H9 (cell line): ENCODE results near the gene P2RY14. TPM values are rescaled to one million over a fixed set of nuclear protein-coding genes. Genes with fewer than 3 reads are reported as not detected.

ENCODE experiments used
- DNase-seq: peaks from one replicate; pipeline ENCODE4 v3.0.0-alpha.2; 2017
- H2AFZ ChIP-seq: one replicate; pipeline ENCODE4 v1.6.1; 2013; ENCODE audit warnings: mild to moderate bottlenecking, low read length, control low read depth, moderate library complexity
- H2AK5ac ChIP-seq: 2 replicates; pipeline ENCODE4 v1.6.1; 2013; ENCODE audit warnings: low read length, control low read depth, mixed read lengths; ENCODE audit not compliant: insufficient read length
- H2BK120ac ChIP-seq: one replicate; pipeline ENCODE4 v1.6.1; 2013; ENCODE audit warnings: low read depth, mild to moderate bottlenecking, low read length, control low read depth, inconsistent platforms; ENCODE audit not compliant: poor library complexity, severe bottlenecking
- H2BK12ac ChIP-seq: 2 replicates; pipeline ENCODE4 v1.6.1; 2013; ENCODE audit warnings: low read length, control low read depth, mixed read lengths, low read depth; ENCODE audit not compliant: insufficient read length
- H2BK15ac ChIP-seq: 2 replicates; pipeline ENCODE4 v1.6.1; 2013; ENCODE audit warnings: low read depth, low read length, control low read depth
- H2BK20ac ChIP-seq: one replicate; pipeline ENCODE4 v1.6.1; 2013; ENCODE audit warnings: low read depth, mild to moderate bottlenecking, low read length, control low read depth, inconsistent platforms; ENCODE audit not compliant: poor library complexity, severe bottlenecking
- H2BK5ac ChIP-seq: 2 replicates; pipeline ENCODE4 v1.6.1; 2013; ENCODE audit warnings: low read length, control low read depth, mixed read lengths; ENCODE audit not compliant: insufficient read length
- H3K14ac ChIP-seq: 2 replicates; pipeline ENCODE4 v1.6.1; 2013; ENCODE audit warnings: low read length, control low read depth; ENCODE audit not compliant: insufficient read depth
- H3K18ac ChIP-seq: 2 replicates; pipeline ENCODE4 v1.6.1; 2013; ENCODE audit warnings: low read depth, mild to moderate bottlenecking, mixed read lengths, low read length, control low read depth; ENCODE audit not compliant: insufficient read length
- H3K23ac ChIP-seq: 2 replicates; pipeline ENCODE4 v1.6.1; 2013; ENCODE audit warnings: low read length, control low read depth, mixed read lengths, low read depth; ENCODE audit not compliant: insufficient read length
- H3K23me2 ChIP-seq: 2 replicates; pipeline ENCODE4 v1.6.1; 2013; ENCODE audit warnings: low read depth, mild to moderate bottlenecking, mixed read lengths, low read length, control low read depth; ENCODE audit not compliant: insufficient read length, poor library complexity, severe bottlenecking
- H3K27ac ChIP-seq: 2 replicates; pipeline ENCODE4 v1.5.1; 2013; ENCODE audit warnings: low read length, control low read depth, mixed read lengths, low read depth; ENCODE audit not compliant: insufficient read length
- H3K27me3 ChIP-seq: 2 replicates; pipeline ENCODE4 v1.6.1; 2013; ENCODE audit warnings: low read length, control low read depth, inconsistent platforms; ENCODE audit not compliant: insufficient read depth
- H3K4ac ChIP-seq: 2 replicates; pipeline ENCODE4 v1.6.1; 2013; ENCODE audit warnings: low read depth, mild to moderate bottlenecking, control low read depth, inconsistent platforms, low read length, moderate library complexity
- H3K4me1 ChIP-seq: 2 replicates; pipeline ENCODE4 v1.6.1; 2013; ENCODE audit warnings: low read length, control low read depth, inconsistent platforms; ENCODE audit not compliant: insufficient read depth
- H3K4me2 ChIP-seq: 2 replicates; pipeline ENCODE4 v1.6.1; 2013; ENCODE audit warnings: low read length, control low read depth, mixed read lengths; ENCODE audit not compliant: insufficient read length, insufficient read depth
- H3K56ac ChIP-seq: 2 replicates; pipeline ENCODE4 v1.6.1; 2013; ENCODE audit warnings: low read depth, mild to moderate bottlenecking, mixed read lengths, low read length, control low read depth; ENCODE audit not compliant: insufficient read length
- H3K79me1 ChIP-seq: 2 replicates; pipeline ENCODE4 v1.6.1; 2013; ENCODE audit warnings: low read depth, mild to moderate bottlenecking, moderate library complexity, low read length, control low read depth, inconsistent platforms; ENCODE audit not compliant: insufficient read depth, poor library complexity, severe bottlenecking
- H3K79me2 ChIP-seq: 2 replicates; pipeline ENCODE4 v1.6.1; 2013; ENCODE audit warnings: low read length, control low read depth, inconsistent platforms; ENCODE audit not compliant: insufficient read depth
- H3K9ac ChIP-seq: 2 replicates; pipeline ENCODE4 v1.6.1; 2013; ENCODE audit warnings: low read length, control low read depth, mixed read lengths; ENCODE audit not compliant: insufficient read length; ENCODE audit errors: extremely low read depth
- H3K9me3 ChIP-seq: one replicate; pipeline ENCODE4 v1.6.1; 2013; ENCODE audit warnings: low read depth, low read length, inconsistent platforms; ENCODE audit not compliant: control insufficient read depth
- H3T11ph ChIP-seq: one replicate; pipeline ENCODE4 v1.6.1; 2013; ENCODE audit warnings: mild to moderate bottlenecking, low read length, control low read depth, inconsistent platforms
- H4K20me1 ChIP-seq: one replicate; pipeline ENCODE4 v1.6.1; 2013; ENCODE audit not compliant: control insufficient read depth, insufficient read length, insufficient read depth
- H4K5ac ChIP-seq: 2 replicates; pipeline ENCODE4 v1.6.1; 2013; ENCODE audit warnings: low read depth, mild to moderate bottlenecking, mixed read lengths, low read length, control low read depth; ENCODE audit not compliant: insufficient read length
- H4K8ac ChIP-seq: replicated peaks from 2 replicates; pipeline ENCODE4 v1.6.1; 2013; ENCODE audit warnings: low read length, control low read depth, mixed read lengths, low read depth; ENCODE audit not compliant: insufficient read length
- H4K91ac ChIP-seq: 2 replicates; pipeline ENCODE4 v1.6.1; 2013; ENCODE audit warnings: low read depth, mild to moderate bottlenecking, moderate library complexity, mixed read lengths, low read length, control low read depth; ENCODE audit not compliant: insufficient read length
- H3K27ac Mint-ChIP-seq, 3 experiments: 2 replicates in 2 of 3; 3 replicates in 1 of 3; pipeline ENCODE4 v1.8.0; 2020 to 2021; ENCODE audit warnings: mixed read lengths in 3 of 3, mild to moderate bottlenecking in 1 of 3, moderate library complexity in 1 of 3
- H3K27me3 Mint-ChIP-seq: 2 replicates; pipeline ENCODE4 v1.8.0; 2021; ENCODE audit warnings: low read depth, mild to moderate bottlenecking, moderate library complexity, mixed read lengths
- H3K36me3 Mint-ChIP-seq, 3 experiments: 2 replicates in 2 of 3; 3 replicates in 1 of 3; pipeline ENCODE4 v1.8.0; 2020 to 2021; ENCODE audit warnings: low read depth in 3 of 3, mixed read lengths in 3 of 3; ENCODE audit not compliant: insufficient read depth in 1 of 3
- H3K4me1 Mint-ChIP-seq, 2 experiments: 2 replicates each; pipeline ENCODE4 v1.8.0; 2020; ENCODE audit warnings: mixed read lengths in 2 of 2
- H3K4me3 Mint-ChIP-seq, 2 experiments: 2 replicates in 1 of 2; 3 replicates in 1 of 2; pipeline ENCODE4 v1.8.0; 2020 to 2021; ENCODE audit warnings: mild to moderate bottlenecking in 2 of 2, mixed read lengths in 2 of 2, moderate library complexity in 1 of 2
- H3K9me3 Mint-ChIP-seq, 2 experiments: 2 replicates in 1 of 2; 3 replicates in 1 of 2; pipeline ENCODE4 v1.8.0; 2020; ENCODE audit warnings: mild to moderate bottlenecking in 2 of 2, mixed read lengths in 2 of 2, moderate library complexity in 1 of 2
- CTCF ChIP-seq: fragments of 200-600 bp; sonication (generic); conservative IDR thresholded peaks from 3 replicates; pipeline ENCODE4 v1.8.0; 2021; ENCODE audit warnings: antibody characterized with exemption, mild to moderate bottlenecking
- WGBS: extraction: QIAGEN DNeasy Blood & Tissue Kit; methylation state at CpG from one replicate; pipeline ENCODE4 v1.1.7; 2013; ENCODE audit warnings: missing lambda C conversion rate, low lambda C conversion rate, mixed read lengths; ENCODE audit not compliant: insufficient read length; ENCODE audit errors: extremely low coverage; 5-methylcytosine and 5-hydroxymethylcytosine counted together
- total RNA-seq: library from RNA; stranded (reverse); gene quantifications from 2 replicates; pipeline ENCODE4 v1.2.1, GENCODE V29; 2021

Gene P2RY14
- total RNA-seq, 1 experiment from 2014 or later = not detected

- Histone ChIP-seq H3K27me3 (no peaks in the 10 kb centered on the region), H2BK120ac (no peak overlapping the region)
- TF ChIP-seq CTCF = peak; percentile 40; the same call in 2 of the 3 replicates
These were observed 63.9 kb downstream of the P2RY14 start for GRCh38 chr3:151214459-151214858.

More at GRCh38 chr3:151214459-151214858, 63.9 kb downstream of the P2RY14 start:
- no peaks in the 10 kb centered on the region for H3K79me1 ChIP-seq
- peaks cover 4% of the 10 kb centered on the region; the same call in 1 of the 2 replicates for H3K4me1 ChIP-seq
- H3K4me3 Mint-ChIP-seq = no peak overlapping the region
- no peak overlapping the region for H2AK5ac ChIP-seq
- H4K20me1 ChIP-seq = no peaks in the 10 kb centered on the region
- peaks cover 12 to 19% of the 10 kb centered on the region in 2 experiments for H3K4me1 Mint-ChIP-seq
- H3K4me2 ChIP-seq = no peak overlapping the region
- H2BK15ac ChIP-seq = no peak overlapping the region
- H3K36me3 Mint-ChIP-seq = no peaks in the 10 kb centered on the region; a peak in 1 of 7 replicates
- no peak for DNase-seq
- no peak overlapping the region for H3T11ph ChIP-seq
- H3K18ac ChIP-seq = no peak overlapping the region
- H3K27ac ChIP-seq = no peak overlapping the region
- no peaks in the 10 kb centered on the region for H3K23me2 ChIP-seq
- H3K56ac ChIP-seq = no peak overlapping the region
- H3K9me3 Mint-ChIP-seq = no peaks in the 10 kb centered on the region
- H2BK5ac ChIP-seq = no peak overlapping the region
- no peak overlapping the region for H3K23ac ChIP-seq
- no peaks in the 10 kb centered on the region for H3K79me2 ChIP-seq
- no peak overlapping the region for H2BK12ac ChIP-seq
- no peak overlapping the region for H2BK20ac ChIP-seq
- no CpG with 5 or more reads among the region's 1 CpG for WGBS
- no peaks in the 10 kb centered on the region for H3K27me3 Mint-ChIP-seq
- no peaks in the 10 kb centered on the region for H3K9me3 ChIP-seq
- H4K5ac ChIP-seq = no peak overlapping the region
- no peak overlapping the region for H3K4ac ChIP-seq
- no peak overlapping the region for H2AFZ ChIP-seq
- no peak overlapping the region for H3K27ac Mint-ChIP-seq
- no peak overlapping the region for H3K9ac ChIP-seq
- no peak overlapping the region for H4K91ac ChIP-seq
- no peak overlapping the region for H3K14ac ChIP-seq
- H4K8ac ChIP-seq = no peak overlapping the region
